Panc1 (cell line): ENCODE results near the gene LRRC8E.

Experiments
- POLR2AphosphoS5 ChIP-seq: IDR thresholded peaks from 2 replicates; pipeline ENCODE4 v1.6.1; 2012; ENCODE audit warnings: mild to moderate bottlenecking, low read depth, low read length, moderate library complexity
- TF ChIP-seq, protein P1 (sequence below): fragments of 450-650 bp; IDR thresholded peaks from 2 replicates; pipeline ENCODE4 v1.5.1; 2017; ENCODE audit warnings: mild to moderate bottlenecking
- TF ChIP-seq, protein P2 (sequence below), 2 experiments: IDR thresholded peaks; 2 replicates each; pipeline ENCODE4 v1.6.1; 2011 to 2012; ENCODE audit warnings: low read depth in 2 of 2, control low read depth in 1 of 2, low read length in 1 of 2, mild to moderate bottlenecking in 1 of 2, moderate library complexity in 1 of 2; ENCODE audit not compliant: insufficient read depth in 1 of 2

DNA sequence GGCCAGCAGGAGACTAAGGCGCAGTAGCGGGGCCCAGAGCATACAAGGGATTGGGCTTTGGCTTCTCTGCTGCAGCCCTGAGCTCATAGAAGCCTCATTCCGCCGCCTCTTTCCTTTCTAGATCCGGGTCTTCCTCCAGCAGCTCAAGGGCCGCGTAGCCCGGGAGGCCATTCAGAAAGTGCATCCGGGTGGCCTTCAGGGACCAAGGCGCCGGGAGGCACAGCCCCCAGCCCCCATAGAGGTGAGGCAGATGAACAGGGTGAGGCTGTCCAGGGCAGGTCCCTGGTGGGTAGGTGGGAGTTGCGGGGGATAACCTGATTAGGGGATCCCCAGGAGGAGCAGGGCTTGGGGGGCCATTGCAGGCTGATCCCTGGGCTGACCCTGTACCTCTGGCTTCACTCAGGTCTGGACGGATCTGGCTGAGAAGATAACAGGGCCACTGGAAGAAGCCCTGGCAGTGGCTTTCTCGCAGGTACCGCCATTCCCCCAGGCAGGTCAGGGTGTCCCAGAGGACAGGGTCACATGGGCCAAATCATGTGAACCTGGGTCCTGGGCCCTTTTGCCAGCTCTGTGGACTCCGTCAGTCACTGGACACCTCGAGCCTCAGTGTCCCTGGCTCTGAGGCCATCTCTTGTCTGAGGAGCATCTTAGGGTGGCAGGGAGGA is 33.1 kb downstream of the LRRC8E start:
- TF ChIP-seq, protein P1, sequence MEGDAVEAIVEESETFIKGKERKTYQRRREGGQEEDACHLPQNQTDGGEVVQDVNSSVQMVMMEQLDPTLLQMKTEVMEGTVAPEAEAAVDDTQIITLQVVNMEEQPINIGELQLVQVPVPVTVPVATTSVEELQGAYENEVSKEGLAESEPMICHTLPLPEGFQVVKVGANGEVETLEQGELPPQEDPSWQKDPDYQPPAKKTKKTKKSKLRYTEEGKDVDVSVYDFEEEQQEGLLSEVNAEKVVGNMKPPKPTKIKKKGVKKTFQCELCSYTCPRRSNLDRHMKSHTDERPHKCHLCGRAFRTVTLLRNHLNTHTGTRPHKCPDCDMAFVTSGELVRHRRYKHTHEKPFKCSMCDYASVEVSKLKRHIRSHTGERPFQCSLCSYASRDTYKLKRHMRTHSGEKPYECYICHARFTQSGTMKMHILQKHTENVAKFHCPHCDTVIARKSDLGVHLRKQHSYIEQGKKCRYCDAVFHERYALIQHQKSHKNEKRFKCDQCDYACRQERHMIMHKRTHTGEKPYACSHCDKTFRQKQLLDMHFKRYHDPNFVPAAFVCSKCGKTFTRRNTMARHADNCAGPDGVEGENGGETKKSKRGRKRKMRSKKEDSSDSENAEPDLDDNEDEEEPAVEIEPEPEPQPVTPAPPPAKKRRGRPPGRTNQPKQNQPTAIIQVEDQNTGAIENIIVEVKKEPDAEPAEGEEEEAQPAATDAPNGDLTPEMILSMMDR = no peak
- TF ChIP-seq, protein P2, sequence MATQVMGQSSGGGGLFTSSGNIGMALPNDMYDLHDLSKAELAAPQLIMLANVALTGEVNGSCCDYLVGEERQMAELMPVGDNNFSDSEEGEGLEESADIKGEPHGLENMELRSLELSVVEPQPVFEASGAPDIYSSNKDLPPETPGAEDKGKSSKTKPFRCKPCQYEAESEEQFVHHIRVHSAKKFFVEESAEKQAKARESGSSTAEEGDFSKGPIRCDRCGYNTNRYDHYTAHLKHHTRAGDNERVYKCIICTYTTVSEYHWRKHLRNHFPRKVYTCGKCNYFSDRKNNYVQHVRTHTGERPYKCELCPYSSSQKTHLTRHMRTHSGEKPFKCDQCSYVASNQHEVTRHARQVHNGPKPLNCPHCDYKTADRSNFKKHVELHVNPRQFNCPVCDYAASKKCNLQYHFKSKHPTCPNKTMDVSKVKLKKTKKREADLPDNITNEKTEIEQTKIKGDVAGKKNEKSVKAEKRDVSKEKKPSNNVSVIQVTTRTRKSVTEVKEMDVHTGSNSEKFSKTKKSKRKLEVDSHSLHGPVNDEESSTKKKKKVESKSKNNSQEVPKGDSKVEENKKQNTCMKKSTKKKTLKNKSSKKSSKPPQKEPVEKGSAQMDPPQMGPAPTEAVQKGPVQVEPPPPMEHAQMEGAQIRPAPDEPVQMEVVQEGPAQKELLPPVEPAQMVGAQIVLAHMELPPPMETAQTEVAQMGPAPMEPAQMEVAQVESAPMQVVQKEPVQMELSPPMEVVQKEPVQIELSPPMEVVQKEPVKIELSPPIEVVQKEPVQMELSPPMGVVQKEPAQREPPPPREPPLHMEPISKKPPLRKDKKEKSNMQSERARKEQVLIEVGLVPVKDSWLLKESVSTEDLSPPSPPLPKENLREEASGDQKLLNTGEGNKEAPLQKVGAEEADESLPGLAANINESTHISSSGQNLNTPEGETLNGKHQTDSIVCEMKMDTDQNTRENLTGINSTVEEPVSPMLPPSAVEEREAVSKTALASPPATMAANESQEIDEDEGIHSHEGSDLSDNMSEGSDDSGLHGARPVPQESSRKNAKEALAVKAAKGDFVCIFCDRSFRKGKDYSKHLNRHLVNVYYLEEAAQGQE (IDR thresholded peaks at IDR 0.05; ENCODE audit: insufficient read depth in 1 of 2, low read depth in 2 of 2, low read length in 1 of 2) = no peak
- TF ChIP-seq POLR2AphosphoS5 = no peak; the same call in 1 of the 2 replicates
